Heart left ventricle (tissue), 13 donors: ENCODE results near the gene SESN1.

ENCODE experiments used
- CTCF ChIP-seq, 12 donors: fragments of 200-600 bp; sonication (generic) in 4 of 12; IDR thresholded peaks; one replicate each; pipeline versions ENCODE4 v1.5.0 to v1.8.0; 2018 to 2022; ENCODE audit warnings: antibody characterized with exemption in 12 of 12, mild to moderate bottlenecking in 5 of 12
- POLR2A ChIP-seq, 2 donors: fragments of 450-650 bp; IDR thresholded peaks; one replicate each; pipeline ENCODE4 v1.6.1; 2017; ENCODE audit warnings: antibody characterized with exemption in 2 of 2, mild to moderate bottlenecking in 2 of 2, moderate library complexity in 2 of 2
- donor health status: ischemic (EF 13 %, LVEDD 7.1; RV severe dilation, severe dysfunction).
- donor health status: DM: no; HTN: yes; CAD: no.
- donor health status: DM: no; HTN: no; CAD: no.
- donor health status: ischemic (EF 25% LVEDD 6.9; RV normal size, moderate dysfunction).
- donor health status: ischemic (EF 25% LVEDD 5.7; RV mildly dilated, moderate dysfunction).
- donor health status: ischemic (EF 35%, LVEDD 5.7; RV mildly dilated, moderate dysfunction).
- donor health status: nonischemic (EF 11% LVEDD 7.7; RV severe dilation, severe dysfunction).
- donor health status: DM: yes; HTN: yes; CAD: no.
- donor health status: PGD.
- donor health status: ischemic (EF 29% LVEDD 5.4; RV normal size, mild dysfunction).
- donor health status: nonischemic (EF 23%, LVEDD 6.1; RV moderate dilation, normal function).

GRCh38 chr6:109060571-109060970 is 34.1 kb downstream of the SESN1 start:
- TF ChIP-seq CTCF (IDR thresholded peaks at IDR 0.05) (no peak), POLR2A (IDR thresholded peaks at IDR 0.05) (no peak)
